Renal cortical epithelial cell (primary cell): ENCODE data around the gene SEC16B. TPM values are rescaled to one million over a fixed set of nuclear protein-coding genes. Genes with fewer than 3 reads are reported as not detected.
A peak's percentile ranks its signal among the peaks of the same experiment; 100 is the strongest.

ENCODE experiments used
- DNase-seq: peaks from one replicate; pipeline ENCODE4 v3.0.0-alpha.2; 2011; ENCODE audit warnings: low read depth
- total RNA-seq: library from RNA; depleted of rRNA; stranded (reverse); fragments of >200 nt; gene quantifications from 2 replicates; pipeline ENCODE4 v1.2.3, GENCODE V29; 2014

SEC16B gene
- total RNA-seq, 1 donor from 2014 or later, result 1.2 TPM

DNA sequence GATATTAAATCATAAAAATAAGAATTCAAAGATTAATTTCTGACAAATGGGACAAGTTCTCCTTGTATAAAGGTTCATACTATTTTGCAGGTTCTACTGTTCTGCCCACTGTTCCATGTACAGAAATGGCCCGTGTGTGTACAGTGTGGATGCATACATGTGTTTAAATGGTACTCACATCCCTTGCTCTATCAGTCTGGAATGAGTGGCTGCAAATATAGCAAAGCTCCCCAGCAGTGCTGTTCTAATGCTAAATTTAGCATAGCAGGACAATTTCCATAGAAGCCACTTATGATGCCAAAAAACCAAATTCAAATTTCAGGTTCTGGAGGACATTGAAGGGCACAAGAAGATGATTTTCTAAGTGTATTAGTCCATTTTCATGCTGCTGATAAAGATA is 9.4 kb upstream of the SEC16B start:
- no peak for DNase-seq

DNA sequence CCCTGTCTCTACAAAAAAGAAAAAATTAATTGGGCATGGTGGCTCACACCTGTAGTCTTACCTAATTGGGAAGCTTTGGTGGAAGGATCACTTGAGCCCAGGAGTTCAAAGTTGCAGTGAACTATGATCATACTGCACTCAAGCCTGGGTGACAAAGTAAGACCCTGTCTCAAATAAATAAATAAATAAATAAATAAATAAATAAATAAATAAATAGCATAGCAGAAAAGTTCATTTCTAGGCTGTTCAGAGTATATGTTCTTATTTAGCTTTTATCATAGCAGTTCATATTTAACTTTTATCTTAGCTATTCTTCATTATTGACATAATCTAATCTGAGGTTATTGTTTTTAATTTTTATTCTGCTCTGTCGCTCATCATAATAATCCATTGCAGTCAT is 8.7 kb upstream of the SEC16B start:
- no peak for DNase-seq

DNA sequence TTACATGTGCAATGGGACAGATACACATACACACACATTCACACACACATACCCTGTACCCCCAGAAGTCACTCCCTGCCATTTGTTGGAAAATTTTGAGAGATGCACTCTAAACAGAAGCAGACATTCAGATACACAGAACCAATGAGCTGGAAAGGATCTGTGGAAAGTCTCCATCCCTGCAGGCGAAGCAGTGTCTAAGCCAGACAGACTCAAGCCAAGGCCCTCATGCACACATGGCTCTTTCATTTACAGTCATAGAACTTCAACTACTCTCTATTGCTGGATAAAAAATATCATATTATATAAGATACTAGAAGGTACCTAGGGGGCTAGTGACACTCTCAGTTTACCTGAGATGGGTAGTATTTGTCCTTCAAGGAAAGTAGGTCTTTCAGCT is 7.3 kb upstream of the SEC16B start:
- no peak for DNase-seq

DNA sequence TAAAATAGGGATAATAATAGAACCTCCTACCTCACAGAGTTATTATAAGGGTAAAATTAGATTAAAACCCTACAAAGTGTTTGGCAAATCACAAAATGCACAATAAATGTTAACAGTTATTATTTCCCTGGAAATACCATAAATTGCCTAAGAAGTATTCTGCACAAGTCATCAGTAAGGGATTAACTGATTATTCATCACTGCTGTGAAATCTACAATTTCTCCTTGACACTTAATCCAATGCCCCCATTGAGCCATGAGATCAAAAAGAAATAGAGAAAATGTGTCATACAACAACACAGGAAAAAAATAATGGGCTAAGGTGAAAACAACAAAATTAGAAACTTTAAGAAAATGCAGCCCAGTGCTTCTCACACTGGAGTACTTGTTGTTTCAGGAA is 6.7 kb upstream of the SEC16B start:
- peak; percentile 61 for DNase-seq

DNA sequence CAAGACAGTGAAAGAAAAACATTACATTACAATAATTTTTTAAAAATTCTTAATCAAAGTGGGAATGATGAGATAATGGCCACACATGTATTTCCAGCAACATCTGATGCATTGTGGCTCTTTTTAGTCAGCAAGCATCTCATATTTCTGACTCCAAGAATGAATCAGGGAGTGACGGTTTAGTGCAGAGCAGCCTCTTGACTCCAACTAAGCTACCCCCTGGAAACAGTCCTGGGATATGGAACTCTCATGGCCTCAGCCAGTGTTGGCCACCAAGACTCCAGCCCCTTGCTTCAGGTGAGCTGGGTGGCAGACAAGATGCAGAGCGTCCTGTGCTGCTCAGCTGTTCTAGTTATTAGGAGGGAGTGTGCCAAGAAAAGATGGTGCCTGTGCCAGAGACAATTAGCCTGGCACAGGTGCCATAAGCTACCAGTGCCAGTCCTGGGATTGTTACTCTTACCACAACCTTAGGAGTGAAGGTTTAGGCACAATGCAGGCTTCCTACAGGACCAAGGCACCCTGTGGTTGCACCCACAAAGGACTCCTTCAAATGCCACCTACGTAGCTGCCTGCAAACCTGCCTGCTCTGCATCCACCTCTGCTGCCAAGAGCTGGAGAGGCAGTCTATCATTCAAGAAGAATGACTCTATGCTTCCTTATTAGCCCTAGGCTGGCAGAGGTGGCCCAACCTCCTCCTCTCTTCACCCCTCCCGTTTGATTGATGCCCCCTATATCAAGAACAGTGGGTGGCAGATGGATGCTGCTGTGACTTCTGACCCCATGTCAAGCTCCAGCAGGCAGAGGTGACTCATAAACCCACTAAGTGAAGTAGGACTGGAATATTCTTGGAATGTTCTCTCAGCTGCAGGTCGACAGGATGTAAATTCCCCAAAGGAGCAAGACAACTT is 6.0 kb upstream of the SEC16B start:
- peak; percentile 92 for DNase-seq

DNA sequence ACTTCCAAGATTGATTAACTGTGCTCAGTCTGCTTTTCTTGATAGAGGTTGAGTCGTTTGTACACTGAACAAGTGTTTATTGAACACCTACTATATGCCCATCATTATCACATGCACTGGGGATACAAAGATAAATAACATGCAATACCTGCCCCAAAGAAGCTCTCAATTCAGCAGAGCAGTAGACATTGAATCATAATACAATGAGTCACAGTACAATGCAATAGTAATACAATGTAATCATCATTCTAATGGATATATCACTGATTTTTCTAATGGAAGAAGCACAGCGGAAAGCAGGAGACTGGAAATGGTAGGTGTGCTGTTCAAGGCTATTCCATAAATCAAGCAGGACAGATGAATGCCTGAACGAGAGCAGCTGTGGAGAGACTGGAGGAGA is 3.7 kb upstream of the SEC16B start:
- DNase-seq, result no peak

DNA sequence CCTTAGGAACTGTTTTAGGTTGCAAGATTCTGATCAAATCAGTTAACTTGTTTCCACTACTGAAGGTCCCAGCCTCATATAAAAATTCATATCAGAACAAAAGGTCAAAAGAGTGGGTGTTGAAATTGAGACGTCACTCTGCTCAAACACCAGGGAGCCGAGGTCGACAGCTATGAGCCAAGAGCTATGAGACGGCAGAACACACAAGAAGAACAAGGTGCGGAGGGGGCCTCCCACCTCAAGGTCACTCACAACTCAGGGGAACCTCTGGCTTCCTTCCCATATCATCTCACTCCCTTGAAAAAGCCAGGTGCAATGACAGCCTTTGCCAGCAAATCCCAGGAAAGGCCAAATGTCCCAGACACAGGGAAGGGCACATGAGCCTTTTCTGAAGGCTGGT is 749 bp downstream of the SEC16B start:
- DNase-seq, result no peak

DNA sequence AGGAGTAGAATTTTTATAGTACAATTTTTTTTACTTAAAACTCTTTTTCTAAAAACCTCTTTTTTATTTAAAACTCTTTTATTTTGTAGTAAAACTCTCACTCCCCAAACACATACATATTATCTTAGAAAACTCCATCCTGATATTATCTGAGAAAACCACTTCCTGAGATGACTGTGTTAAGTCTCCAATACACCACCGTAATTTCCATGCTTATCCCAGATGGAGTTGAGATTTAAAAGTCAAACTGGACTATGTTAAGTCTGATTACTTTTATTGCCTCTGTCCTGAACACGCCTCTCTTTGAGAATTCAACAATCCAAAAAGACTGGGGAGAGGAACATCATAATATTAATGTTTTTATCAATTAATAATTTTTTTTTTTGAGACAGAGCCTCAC is 3.7 kb downstream of the SEC16B start:
- no peak for DNase-seq

DNA sequence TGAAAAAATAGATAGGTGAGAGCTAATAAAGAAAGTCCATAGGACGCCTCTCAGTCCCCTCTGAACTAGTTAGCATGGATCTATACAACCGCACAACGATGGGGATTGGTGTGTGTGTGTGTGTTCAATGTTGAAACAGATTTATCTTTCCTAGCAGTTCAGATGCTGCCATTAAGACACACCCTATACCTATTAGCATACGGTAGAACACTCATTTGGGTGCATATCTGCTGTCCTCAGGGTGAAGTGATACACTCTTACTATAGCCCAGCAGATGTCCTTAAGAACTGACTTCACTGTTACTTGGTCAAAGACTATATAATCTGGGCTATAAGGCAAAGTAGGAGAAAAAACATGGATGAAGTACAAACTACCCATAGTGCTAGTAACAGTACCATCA is 4.6 kb downstream of the SEC16B start:
- DNase-seq, result no peak

DNA sequence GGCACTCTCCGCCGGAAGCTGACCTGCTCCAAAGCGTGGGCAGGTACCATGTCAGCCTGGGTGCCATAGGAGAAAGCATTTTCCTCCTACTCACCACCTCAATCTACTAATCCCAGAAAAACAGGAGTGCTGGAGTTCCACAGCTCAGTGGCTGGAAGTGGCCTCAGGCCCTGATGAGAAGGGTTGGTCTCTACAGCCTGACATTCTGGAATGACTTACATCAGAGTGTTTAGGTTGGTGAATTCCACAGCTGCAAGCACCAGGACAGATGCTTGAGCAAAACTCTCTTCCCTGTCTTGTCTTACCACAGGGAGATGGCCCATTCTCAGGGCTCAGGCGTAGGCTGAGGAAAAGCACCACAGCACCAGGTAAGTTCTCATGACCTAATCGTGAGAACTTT is 5.5 kb downstream of the SEC16B start:
- DNase-seq, result no peak

DNA sequence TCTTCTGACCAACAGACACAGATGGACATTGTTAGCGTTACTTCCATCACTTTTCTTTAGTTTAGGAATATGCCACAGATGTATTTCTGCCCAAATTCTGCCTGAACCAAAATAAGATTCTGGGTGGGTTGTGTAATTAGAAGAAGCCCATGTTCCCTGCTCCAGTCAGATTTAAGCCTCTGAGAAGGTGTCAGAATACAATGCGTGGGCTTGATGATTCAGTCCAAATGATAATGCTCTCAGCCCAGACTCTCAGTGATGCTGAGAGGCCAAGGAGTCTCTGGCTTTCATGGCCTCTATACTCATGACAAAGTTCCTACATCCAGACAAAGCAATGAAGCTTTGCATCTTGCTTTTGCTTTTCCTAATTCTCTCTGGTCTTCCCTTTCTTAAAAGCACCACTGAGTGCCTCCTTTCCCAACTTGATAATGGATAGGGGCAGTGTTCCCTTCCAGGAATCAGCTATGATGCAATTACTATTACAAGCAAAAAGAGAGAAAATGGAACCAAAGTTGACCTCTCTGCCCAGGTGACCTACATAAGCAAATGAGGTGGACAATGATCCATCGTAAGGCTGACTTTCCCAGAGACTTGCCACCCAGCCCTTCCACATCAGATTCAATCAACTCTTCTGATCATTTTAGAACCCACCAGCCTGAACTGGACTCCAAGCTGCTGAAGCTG is 8.8 kb downstream of the SEC16B start:
- DNase-seq, result no peak

DNA sequence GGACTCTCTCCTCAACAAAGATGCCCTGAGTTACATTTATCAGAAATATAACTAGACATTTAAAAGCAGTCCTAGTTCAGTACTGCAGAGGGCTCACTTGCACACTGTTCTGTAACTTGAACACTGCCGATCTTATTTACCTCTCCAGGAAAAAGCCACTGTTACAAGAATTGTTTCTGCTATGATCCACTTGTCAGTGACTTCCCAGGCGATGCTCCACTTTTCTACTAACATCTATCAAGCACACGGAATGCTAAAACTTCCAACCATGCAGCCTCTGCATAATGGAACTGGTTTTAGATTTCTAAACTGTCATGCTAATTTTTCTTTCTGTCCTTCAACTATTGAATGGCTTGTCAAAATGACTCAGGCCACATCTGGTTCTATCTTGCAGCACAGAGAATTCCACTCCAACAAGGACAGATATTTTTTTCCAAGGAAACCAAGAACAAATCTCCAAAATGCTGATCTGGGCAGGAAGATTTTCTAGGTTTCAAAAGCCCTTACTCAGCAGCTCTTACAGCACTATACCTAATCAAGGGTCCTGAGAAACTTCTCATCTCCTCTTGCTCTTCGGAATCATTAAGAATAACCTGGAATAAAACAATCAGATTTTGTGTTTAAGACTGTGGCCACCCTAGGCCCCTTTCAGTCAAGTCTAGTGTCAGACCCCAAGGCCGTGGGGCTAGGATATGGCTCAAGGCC is 9.9 kb downstream of the SEC16B start:
- DNase-seq, result peak; percentile 57

DNA sequence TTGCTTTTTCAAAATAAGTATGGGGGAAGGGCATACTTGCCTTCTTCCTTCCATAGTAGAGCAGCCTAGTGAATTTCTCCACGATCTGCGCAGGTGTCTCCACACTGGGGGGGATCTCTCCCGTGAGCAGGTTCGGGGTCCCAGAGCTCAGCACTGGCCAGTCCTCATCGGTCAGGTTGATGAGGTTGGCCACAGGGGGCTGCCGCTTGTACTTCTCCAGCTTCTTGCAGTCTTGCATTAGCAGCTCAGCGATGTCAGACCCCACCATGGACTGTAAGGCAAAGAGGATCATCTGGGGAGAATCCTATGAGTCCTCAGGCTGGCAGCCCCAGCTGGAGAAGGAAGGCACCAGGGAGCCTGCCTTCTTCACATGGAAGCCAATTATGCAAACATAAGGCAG is 11.8 kb downstream of the SEC16B start:
- DNase-seq, result no peak

DNA sequence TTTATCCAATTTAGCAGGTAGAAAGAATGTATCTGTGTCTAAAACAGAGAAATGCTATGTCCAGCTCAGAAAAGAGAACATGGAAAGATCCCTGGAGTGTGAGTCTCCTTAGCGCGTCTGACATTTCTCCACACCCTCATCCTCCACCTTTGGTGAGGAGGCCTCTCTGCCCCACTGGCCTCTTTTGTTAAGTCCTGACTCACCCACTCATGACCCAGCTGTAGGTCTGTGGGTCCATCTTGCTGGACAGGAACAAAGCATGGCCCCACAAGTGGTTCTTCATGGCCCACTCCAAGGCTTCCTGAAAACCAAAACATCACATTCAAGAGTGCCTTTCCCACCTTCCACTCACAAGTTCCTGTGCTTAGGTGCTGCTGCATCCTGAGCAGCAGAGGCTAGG is 15.8 kb downstream of the SEC16B start:
- DNase-seq, result no peak

DNA sequence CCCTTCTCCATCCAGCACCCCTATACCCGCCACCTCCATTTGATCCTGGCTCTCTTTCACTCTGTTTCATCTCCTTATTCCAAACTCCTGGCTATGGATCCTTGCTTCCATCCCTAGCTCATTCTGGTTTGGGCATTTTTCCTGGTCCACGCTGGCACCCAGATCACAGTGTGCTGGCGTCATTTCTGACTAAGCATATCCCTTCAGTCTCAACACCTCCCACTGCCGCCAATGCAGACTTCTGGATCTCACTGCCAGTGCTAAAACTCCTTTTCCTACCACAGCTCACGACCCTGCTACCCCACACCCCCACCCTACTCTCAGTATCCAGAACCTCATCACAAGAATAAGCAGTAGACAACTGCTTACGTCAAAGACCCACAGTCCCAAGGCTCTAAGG is 16.3 kb downstream of the SEC16B start:
- no peak for DNase-seq

DNA sequence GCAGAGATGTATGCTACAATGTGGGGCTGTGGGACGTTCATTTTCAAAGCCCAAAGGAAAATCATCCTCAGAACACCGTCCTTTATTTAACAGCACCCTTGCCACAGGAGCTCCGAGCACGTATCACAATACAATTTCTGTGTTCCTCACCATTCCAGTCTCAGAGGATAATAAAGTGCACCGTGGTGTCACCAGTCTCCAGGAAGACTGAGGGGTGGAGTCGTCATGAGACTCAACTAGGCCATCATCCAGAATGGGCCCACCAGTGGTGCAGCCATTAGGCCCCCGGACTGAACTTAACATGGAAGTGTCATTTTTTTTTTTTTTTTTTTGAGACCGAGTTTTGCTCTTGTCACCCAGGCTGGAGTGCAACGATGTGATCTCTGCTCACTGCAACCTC is 17.2 kb downstream of the SEC16B start:
- no peak for DNase-seq

DNA sequence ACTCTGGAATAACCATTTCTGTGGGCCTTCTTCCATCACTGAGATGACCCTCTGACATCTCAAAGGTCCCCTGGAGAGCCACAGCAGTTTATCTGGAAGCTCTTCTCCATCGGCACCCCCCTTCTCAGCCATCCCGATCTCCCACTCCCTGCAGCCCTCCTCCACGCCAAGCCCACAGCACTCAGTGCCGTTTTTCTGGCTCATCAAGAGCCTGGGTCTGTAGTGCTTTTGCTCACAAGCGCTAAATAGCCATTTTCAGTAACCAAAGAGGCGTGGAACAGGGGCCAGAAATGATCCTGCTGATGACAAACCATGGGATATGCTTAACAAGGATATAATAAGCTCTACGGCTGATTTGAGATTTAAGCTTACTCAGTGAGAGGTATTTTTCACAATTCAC is 17.6 kb downstream of the SEC16B start:
- DNase-seq, result no peak

DNA sequence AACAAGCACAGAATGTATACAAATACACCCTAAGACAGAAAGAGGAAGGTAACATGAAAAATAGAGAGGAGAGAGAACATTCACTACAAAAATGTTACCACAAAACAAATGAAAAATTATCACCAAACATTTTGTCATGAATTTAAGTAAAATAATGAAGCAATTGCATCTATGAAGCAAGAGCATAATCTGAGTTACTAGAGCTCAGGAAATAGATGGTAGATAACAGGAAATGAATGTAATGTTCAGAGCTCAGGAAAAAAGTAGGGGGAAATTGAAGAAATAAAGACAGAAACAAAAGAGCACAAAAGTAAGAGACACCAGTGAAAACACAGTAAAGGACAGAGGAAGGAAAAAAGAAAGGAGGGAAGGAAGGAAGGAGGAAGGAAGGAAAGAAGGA is 19.4 kb downstream of the SEC16B start:
- no peak for DNase-seq

DNA sequence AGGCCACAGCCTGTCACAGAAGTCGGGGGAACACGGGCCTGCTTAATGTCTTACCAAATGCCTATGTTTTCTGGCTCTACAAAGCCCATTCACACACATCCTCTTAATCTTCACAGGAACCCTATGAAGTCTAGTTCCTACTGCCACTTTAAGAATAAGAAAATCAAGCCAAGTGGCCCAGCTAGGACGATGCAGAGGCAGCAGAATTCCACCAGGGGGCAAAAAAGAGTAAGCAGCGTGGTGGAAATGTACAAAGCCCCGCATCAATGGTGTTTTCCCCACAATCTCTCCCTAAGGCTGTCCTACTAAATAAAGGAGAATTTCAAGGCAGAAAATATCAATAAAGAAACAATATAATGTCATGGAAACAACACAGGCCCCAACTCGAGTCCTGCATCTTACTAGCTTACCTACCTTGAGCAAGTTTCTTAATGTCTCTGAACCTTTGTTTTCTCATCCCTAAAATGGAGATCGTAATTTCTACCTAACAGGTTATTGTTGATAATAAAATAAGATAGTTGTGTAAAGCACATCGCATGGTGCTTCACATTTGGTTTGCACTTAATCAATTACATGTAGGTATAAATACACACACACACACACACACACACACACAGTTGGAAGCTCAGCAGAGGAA is 21.4 kb downstream of the SEC16B start:
- peak; percentile 61 for DNase-seq

DNA sequence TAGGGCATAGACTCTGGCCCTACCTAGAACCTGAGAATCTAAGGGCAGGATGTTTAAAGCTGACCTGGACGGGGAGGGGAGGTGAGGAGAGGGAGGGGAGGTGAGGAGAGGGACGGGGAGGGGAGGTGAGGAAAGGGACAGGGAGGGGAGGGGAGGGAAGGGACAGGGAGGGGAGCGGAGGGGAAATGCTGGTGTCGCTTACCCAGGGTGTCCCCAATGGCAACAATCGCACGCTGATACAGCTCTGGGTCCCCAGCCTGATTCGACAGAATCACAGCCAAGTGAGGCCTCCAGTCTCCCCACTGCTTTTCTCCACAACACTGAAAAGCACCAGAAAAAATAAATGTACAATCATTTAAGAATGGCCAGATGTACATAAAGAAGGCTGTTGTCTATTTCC is 22.2 kb downstream of the SEC16B start:
- DNase-seq, result no peak

DNA sequence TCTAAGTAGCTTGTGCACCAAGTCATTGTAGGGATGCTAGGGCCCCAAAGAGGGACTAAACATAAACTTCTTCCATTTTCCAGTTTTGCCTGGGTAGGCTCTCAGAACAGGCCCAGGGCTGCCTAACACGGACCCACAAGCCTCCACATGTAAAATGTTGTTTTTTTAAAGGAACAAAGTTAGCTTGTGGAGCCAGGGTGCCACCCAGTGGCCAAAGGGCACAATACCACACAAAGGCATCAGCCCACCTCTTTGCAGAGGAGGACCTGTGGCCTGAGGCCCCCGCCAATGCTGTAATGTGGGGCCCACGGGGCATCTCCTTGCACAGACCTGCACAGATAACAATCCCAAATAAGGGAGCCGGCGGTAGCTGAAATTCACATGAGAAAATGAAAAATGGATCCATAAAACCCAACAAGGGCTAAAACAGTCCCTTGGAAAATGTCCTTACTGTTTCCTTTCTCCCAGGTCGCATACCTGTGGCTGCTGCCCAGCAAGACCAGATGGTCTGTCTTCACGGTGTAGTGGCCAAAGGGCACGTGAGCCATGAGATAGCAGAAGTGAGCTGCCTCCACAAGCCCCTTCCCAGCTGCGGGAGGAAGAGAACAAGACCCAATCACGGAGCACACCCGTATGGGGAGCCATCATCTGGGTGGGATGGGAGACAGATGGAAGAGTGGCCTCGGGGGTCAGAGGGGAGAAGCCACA is 23.8 kb downstream of the SEC16B start:
- peak; percentile 39 for DNase-seq
